Measurements from ENCODE around the gene ANXA3. TPM values are rescaled to one million over a fixed set of nuclear protein-coding genes. Genes with fewer than 3 reads are reported as not detected.

ANXA3 gene
- total and polyA plus RNA-seq, 2 donors from 2014 or later: 33.7 to 79.9 TPM

- no peaks in the 10 kb centered on the region for H3K27me3 ChIP-seq (ENCODE audit: control insufficient read depth, insufficient read depth, low read length)
- no peak overlapping the region for H3K27ac ChIP-seq (ENCODE audit: low read depth in 2 of 2, low read length in 2 of 2)
- H3K4me3 ChIP-seq (ENCODE audit: low read length in 3 of 3): no peak overlapping the region
- DNase-seq (no peak), FAIRE-seq (no peak)
- H3K9me3 ChIP-seq (ENCODE audit: control insufficient read depth in 2 of 3, insufficient read depth in 1 of 3, low read length in 3 of 3): no peaks in the 10 kb centered on the region
- no peaks in the 10 kb centered on the region for H3K4me1 ChIP-seq (ENCODE audit: control insufficient read depth in 2 of 3, insufficient read depth in 2 of 3, low read depth in 1 of 3, low read length in 3 of 3)
- no peak for TF ChIP-seq CTCF (IDR thresholded peaks at IDR 0.05; ENCODE audit: borderline replicate concordance, extremely low read depth, insufficient read depth)
- H3K9ac ChIP-seq (ENCODE audit: low read length in 3 of 3): no peak overlapping the region
- intact Hi-C loops (cut with DNase I): no loop called here
- H3K36me3 ChIP-seq (ENCODE audit: control insufficient read depth in 2 of 3, insufficient read depth in 3 of 3, low read length in 3 of 3): no peaks in the 10 kb centered on the region
Measured at GRCh38 chr4:78609580-78609979, 58.0 kb downstream of the ANXA3 start.

DNA sequence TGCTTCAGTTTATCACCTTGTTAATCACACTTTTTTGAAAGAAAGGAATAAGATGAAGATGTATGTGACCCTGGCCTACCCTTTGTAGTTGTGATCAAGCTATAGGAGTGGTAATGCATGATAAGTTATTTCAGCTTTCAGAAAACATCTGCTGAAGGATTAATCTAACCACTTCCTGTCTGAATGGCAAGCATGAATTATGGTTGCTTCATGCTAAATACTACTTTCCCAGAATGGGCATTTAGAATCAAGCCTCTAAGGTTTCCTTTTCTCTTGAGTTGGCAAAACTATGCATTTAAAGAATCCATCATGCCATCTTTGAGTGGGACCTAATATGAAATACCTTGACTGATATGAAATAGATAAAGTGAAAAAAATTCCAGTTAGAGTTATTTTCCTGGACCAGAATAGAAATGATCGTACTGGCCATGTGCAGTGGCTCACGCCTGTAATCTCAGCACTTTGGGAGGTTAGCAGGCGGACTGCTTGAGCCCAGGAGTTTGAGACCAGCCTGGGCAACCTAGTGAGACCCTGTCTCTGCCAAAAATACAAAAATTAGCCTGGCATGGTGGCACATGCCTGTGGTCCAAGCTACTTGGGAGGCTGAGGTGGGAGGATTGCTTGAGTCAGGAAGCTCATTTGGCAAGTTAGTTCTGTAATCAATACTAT is 59.1 kb downstream of the ANXA3 start:
- no peak for TF ChIP-seq CTCF (IDR thresholded peaks at IDR 0.05; ENCODE audit: borderline replicate concordance, extremely low read depth, insufficient read depth)
- Histone ChIP-seq H3K27ac (ENCODE audit: low read depth in 2 of 2, low read length in 2 of 2) (no peak overlapping the region), H3K4me3 (ENCODE audit: low read length in 3 of 3) (no peak overlapping the region), H3K9me3 (ENCODE audit: control insufficient read depth in 2 of 3, insufficient read depth in 1 of 3, low read length in 3 of 3) (no peaks in the 10 kb centered on the region), H3K9ac (ENCODE audit: low read length in 3 of 3) (no peak overlapping the region), H3K27me3 (ENCODE audit: control insufficient read depth, insufficient read depth, low read length) (no peaks in the 10 kb centered on the region), H3K36me3 (ENCODE audit: control insufficient read depth in 2 of 3, insufficient read depth in 3 of 3, low read length in 3 of 3) (no peaks in the 10 kb centered on the region), H3K4me1 (ENCODE audit: control insufficient read depth in 2 of 3, insufficient read depth in 2 of 3, low read depth in 1 of 3, low read length in 3 of 3) (no peaks in the 10 kb centered on the region)
- intact Hi-C loops (cut with DNase I): loop anchor here (10.0 kb wide), 1 partner anchor 254 kb away; no protein-coding TSS in a partner anchor
- DNase-seq: no peak
- no peak for FAIRE-seq

- H3K9me3 ChIP-seq (ENCODE audit: control insufficient read depth in 2 of 3, insufficient read depth in 1 of 3, low read length in 3 of 3): no peaks in the 10 kb centered on the region
- no peak for TF ChIP-seq CTCF (IDR thresholded peaks at IDR 0.05; ENCODE audit: borderline replicate concordance, extremely low read depth, insufficient read depth)
- no peak for FAIRE-seq
Measured at GRCh38 chr4:78611215-78611558, 59.6 kb downstream of the ANXA3 start.

More at GRCh38 chr4:78611215-78611558, 59.6 kb downstream of the ANXA3 start:
- Histone ChIP-seq H3K27ac (ENCODE audit: low read depth in 2 of 2, low read length in 2 of 2) (no peak overlapping the region), H3K9ac (ENCODE audit: low read length in 3 of 3) (no peak overlapping the region), H3K36me3 (ENCODE audit: control insufficient read depth in 2 of 3, insufficient read depth in 3 of 3, low read length in 3 of 3) (no peaks in the 10 kb centered on the region), H3K4me3 (ENCODE audit: low read length in 3 of 3) (no peak overlapping the region), H3K4me1 (ENCODE audit: control insufficient read depth in 2 of 3, insufficient read depth in 2 of 3, low read depth in 1 of 3, low read length in 3 of 3) (no peaks in the 10 kb centered on the region), H3K27me3 (ENCODE audit: control insufficient read depth, insufficient read depth, low read length) (no peaks in the 10 kb centered on the region)
- intact Hi-C loops (cut with DNase I): loop anchor here (10.0 kb wide), 1 partner anchor 254 kb away; no protein-coding TSS in a partner anchor
- no peak for DNase-seq

All from kidney (tissue), 14 donors.